ENCODE data around the gene TTC16. TPM values are rescaled to one million over a fixed set of nuclear protein-coding genes. Genes with fewer than 3 reads are reported as not detected.

Gene TTC16
- total RNA-seq, 1 experiment from 2014 or later: not detected

- TF ChIP-seq EMX1 (CRISPR knock-in tag; IDR thresholded peaks at IDR 0.05): no peak
- no peak for TF ChIP-seq ZNF219 (CRISPR knock-in tag; IDR thresholded peaks at IDR 0.05; ENCODE audit: borderline replicate concordance)
- TF ChIP-seq NR1H2 (CRISPR knock-in tag; IDR thresholded peaks at IDR 0.05): no peak
- TF ChIP-seq ATF1 (CRISPR knock-in tag; IDR thresholded peaks at IDR 0.05): no peak
- H3K27ac Mint-ChIP-seq: no peak overlapping the region
- ChIA-PET POLR2A (no interaction called here), CTCF (interaction anchor here (0.7 kb wide), 1 partner anchor 587 kb away, joined by 3 read pairs; no protein-coding TSS in a partner anchor)
- H3K27me3 Mint-ChIP-seq (ENCODE audit: low read depth): no peaks in the 10 kb centered on the region; the same call in 1 of the 2 replicates
- no peaks in the 10 kb centered on the region for H3K4me1 Mint-ChIP-seq
- peaks cover 6% of the 10 kb centered on the region for H3K9me3 Mint-ChIP-seq
- ATAC-seq (no peak), DNase-seq (ENCODE audit: low spot score) (no peak)
- no peak overlapping the region for H3K4me3 Mint-ChIP-seq
- peaks cover 24% of the 10 kb centered on the region for H3K36me3 Mint-ChIP-seq
Observed at GRCh38 chr9:127693143-127693542, 22.7 kb upstream of the TTC16 start.

GRCh38 chr9:127693697-127694096 is 22.2 kb upstream of the TTC16 start:
- POLR2A ChIA-PET: no interaction called here

More at GRCh38 chr9:127693697-127694096, 22.2 kb upstream of the TTC16 start:
- Mint-ChIP-seq H3K4me1 (no peaks in the 10 kb centered on the region), H3K36me3 (peaks cover 22% of the 10 kb centered on the region), H3K4me3 (no peak overlapping the region), H3K27ac (no peak overlapping the region), H3K27me3 (ENCODE audit: low read depth) (no peaks in the 10 kb centered on the region; the same call in 1 of the 2 replicates), H3K9me3 (peaks cover 6% of the 10 kb centered on the region)
- CTCF ChIA-PET: no interaction called here
- no peak for ATAC-seq
- DNase-seq (ENCODE audit: low spot score): no peak
- TF ChIP-seq NFE2L1 (CRISPR knock-in tag; IDR thresholded peaks at IDR 0.05) (no peak), ZNF263 (CRISPR knock-in tag; IDR thresholded peaks at IDR 0.05; ENCODE audit: low read depth) (no peak), STAT6 (CRISPR knock-in tag; conservative IDR thresholded peaks at IDR 0.05; ENCODE audit: low read depth) (no peak), NR3C1 (CRISPR knock-in tag; conservative IDR thresholded peaks at IDR 0.05; ENCODE audit: low read depth) (no peak), ATF1 (CRISPR knock-in tag; IDR thresholded peaks at IDR 0.05) (no peak), OVOL2 (CRISPR knock-in tag; IDR thresholded peaks at IDR 0.05; ENCODE audit: borderline replicate concordance) (no peak), NFYB (CRISPR knock-in tag; conservative IDR thresholded peaks at IDR 0.05; ENCODE audit: low read depth) (no peak), ZBTB43 (CRISPR knock-in tag; IDR thresholded peaks at IDR 0.05) (no peak), ZNF416 (CRISPR knock-in tag; IDR thresholded peaks at IDR 0.05) (no peak), ZNF281 (CRISPR knock-in tag; IDR thresholded peaks at IDR 0.05) (no peak), TP53 (CRISPR knock-in tag; IDR thresholded peaks at IDR 0.05) (no peak), ZNF512 (CRISPR knock-in tag; IDR thresholded peaks at IDR 0.05; ENCODE audit: borderline replicate concordance) (no peak), CDX4 (CRISPR knock-in tag; IDR thresholded peaks at IDR 0.05; ENCODE audit: borderline replicate concordance) (no peak), E2F4 (CRISPR knock-in tag; IDR thresholded peaks at IDR 0.05; ENCODE audit: borderline replicate concordance, low read depth) (no peak), ERG (CRISPR knock-in tag; IDR thresholded peaks at IDR 0.05) (no peak), GTF2I (CRISPR knock-in tag; conservative IDR thresholded peaks at IDR 0.05) (no peak)
